Panc1 (cell line): ENCODE results near the gene GPC6. TPM values are rescaled to one million over a fixed set of nuclear protein-coding genes. Genes with fewer than 3 reads are reported as not detected.

ENCODE experiments used
- ATAC-seq: fragments of 200-7000 bp; cut with Tn5 transposase; 2 replicates; pipeline ENCODE4 v1.9.1; 2020; ENCODE audit warnings: mild to moderate bottlenecking, moderate library complexity
- BruUV-seq: library from RNA; stranded (reverse); fragments of 400-500 nt; replicated peaks from 2 replicates; lab custom pipeline; 2021; lab: Mats Ljungman, UMichigan
- CTCF ChIA-PET: fragments of 300-600 bp; sonication (Branson Sonifier 250); formaldehyde crosslinking; loops from one replicate; lab custom pipeline; 2022; ENCODE audit warnings: antibody characterized with exemption; lab: Charles Lee
- POLR2A ChIA-PET: fragments of 300-600 bp; sonication (Branson Sonifier 250); formaldehyde crosslinking; loops from one replicate; lab custom pipeline; 2022; ENCODE audit warnings: antibody characterized with exemption; lab: Charles Lee
- DNase-seq: peaks from one replicate; pipeline ENCODE4 v3.0.0-alpha.2; 2010; ENCODE audit warnings: low read depth, low spot score
- H3K27ac ChIP-seq: 2 replicates; pipeline ENCODE4 v1.5.1; 2011; ENCODE audit warnings: mild to moderate bottlenecking, low read length, inconsistent platforms
- H3K27me3 ChIP-seq: fragments of 200-500 bp; sonication (Bioruptor generic); 2 replicates; pipeline ENCODE4 v1.6.0; 2014; ENCODE audit warnings: low read length, inconsistent platforms; ENCODE audit not compliant: control insufficient read depth, insufficient read depth
- H3K36me3 ChIP-seq: fragments of 200-500 bp; sonication (Bioruptor generic); 2 replicates; pipeline ENCODE4 v1.5.1; 2014; ENCODE audit warnings: inconsistent platforms, mild to moderate bottlenecking, low read length, moderate library complexity; ENCODE audit not compliant: control insufficient read depth, insufficient read depth
- H3K4me1 ChIP-seq: 2 replicates; pipeline ENCODE4 v1.5.1; 2011; ENCODE audit warnings: inconsistent platforms, mild to moderate bottlenecking, low read length, moderate library complexity; ENCODE audit not compliant: control insufficient read depth, insufficient read depth
- H3K4me3 ChIP-seq, 2 experiments: 2 replicates each; pipeline ENCODE4 v1.5.1; 2011 to 2012; ENCODE audit warnings: low read depth in 2 of 2, low read length in 2 of 2, mild to moderate bottlenecking in 2 of 2, inconsistent platforms in 1 of 2, moderate library complexity in 1 of 2
- H3K9me3 ChIP-seq: fragments of 200-500 bp; sonication (Bioruptor generic); 2 replicates; pipeline ENCODE4 v1.5.1; 2014; ENCODE audit warnings: low read depth, mild to moderate bottlenecking, inconsistent platforms, low read length, moderate library complexity; ENCODE audit not compliant: control insufficient read depth, insufficient read depth
- POLR2AphosphoS5 ChIP-seq: IDR thresholded peaks from 2 replicates; pipeline ENCODE4 v1.6.1; 2012; ENCODE audit warnings: mild to moderate bottlenecking, low read depth, low read length, moderate library complexity
- SIN3A ChIP-seq: IDR thresholded peaks from 2 replicates; pipeline ENCODE4 v1.6.1; 2012; ENCODE audit warnings: low read depth, mild to moderate bottlenecking, low read length, moderate library complexity, borderline replicate concordance; ENCODE audit not compliant: insufficient read depth
- TCF7L2 ChIP-seq: IDR thresholded peaks from 2 replicates; pipeline ENCODE4 v1.6.1; 2011; ENCODE audit warnings: mild to moderate bottlenecking, low read depth, low read length, inconsistent platforms
- in situ Hi-C: cut with HindIII; loops from 2 replicates; pipeline ENCODE4 v1.10.0; 2016; ENCODE audit warnings: low sequenced_read_pairs, low pct_unique_long_range_greater_than_20kb
- intact Hi-C: fragments of 100-400 bp; cut with micrococcal nuclease; formaldehyde crosslinking; loops from one replicate; pipeline ENCODE4 v1.10.0; 2022; ENCODE audit not compliant: unreplicated experiment
- total RNA-seq: library from RNA; stranded (reverse); gene quantifications from one replicate; pipeline ENCODE4 v1.2.1, GENCODE V29; 2021; ENCODE audit not compliant: unreplicated experiment
- TF ChIP-seq, protein P1 (sequence below): fragments of 450-650 bp; IDR thresholded peaks from 2 replicates; pipeline ENCODE4 v1.5.1; 2017; ENCODE audit warnings: mild to moderate bottlenecking
- TF ChIP-seq, protein P2 (sequence below), 2 experiments: IDR thresholded peaks; 2 replicates each; pipeline ENCODE4 v1.6.1; 2011 to 2012; ENCODE audit warnings: low read depth in 2 of 2, control low read depth in 1 of 2, low read length in 1 of 2, mild to moderate bottlenecking in 1 of 2, moderate library complexity in 1 of 2; ENCODE audit not compliant: insufficient read depth in 1 of 2

GPC6 gene
- total RNA-seq, 1 experiment from 2014 or later, result 4.8 TPM

DNA sequence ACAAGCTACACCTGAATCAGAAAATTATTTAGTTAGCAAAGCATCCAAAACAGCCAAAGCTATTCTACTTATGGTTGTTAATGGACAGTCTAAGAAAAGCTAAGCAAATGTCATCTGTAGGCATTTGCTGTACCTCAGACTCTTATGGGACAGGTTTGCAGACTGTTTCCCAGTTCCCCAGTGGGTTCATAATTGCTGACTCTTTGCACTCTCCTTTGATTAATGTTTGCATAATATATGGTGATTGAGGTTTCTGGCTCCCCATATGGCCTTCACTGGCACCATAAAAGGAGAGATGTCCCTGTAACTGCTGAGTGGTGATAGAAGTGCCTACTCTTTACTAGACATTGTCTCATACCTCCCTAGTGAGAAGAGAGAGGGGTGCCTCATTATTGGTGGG lies 142.1 kb downstream of the GPC6 start:
- ATAC-seq (no peak), DNase-seq (no peak)
- ChIA-PET POLR2A (no interaction called here), CTCF (no interaction called here)
- Histone ChIP-seq H3K36me3 (no peaks in the 10 kb centered on the region), H3K9me3 (no peaks in the 10 kb centered on the region), H3K4me3 (no peak overlapping the region), H3K27ac (no peak overlapping the region), H3K4me1 (no peaks in the 10 kb centered on the region), H3K27me3 (no peaks in the 10 kb centered on the region)
- no TSS peak for BruUV-seq
- intact Hi-C loops (no loop called here), in situ Hi-C loops (no loop called here)
- TF ChIP-seq SIN3A (no peak), TCF7L2 (no peak), POLR2AphosphoS5 (no peak)
- TF ChIP-seq, protein P1, sequence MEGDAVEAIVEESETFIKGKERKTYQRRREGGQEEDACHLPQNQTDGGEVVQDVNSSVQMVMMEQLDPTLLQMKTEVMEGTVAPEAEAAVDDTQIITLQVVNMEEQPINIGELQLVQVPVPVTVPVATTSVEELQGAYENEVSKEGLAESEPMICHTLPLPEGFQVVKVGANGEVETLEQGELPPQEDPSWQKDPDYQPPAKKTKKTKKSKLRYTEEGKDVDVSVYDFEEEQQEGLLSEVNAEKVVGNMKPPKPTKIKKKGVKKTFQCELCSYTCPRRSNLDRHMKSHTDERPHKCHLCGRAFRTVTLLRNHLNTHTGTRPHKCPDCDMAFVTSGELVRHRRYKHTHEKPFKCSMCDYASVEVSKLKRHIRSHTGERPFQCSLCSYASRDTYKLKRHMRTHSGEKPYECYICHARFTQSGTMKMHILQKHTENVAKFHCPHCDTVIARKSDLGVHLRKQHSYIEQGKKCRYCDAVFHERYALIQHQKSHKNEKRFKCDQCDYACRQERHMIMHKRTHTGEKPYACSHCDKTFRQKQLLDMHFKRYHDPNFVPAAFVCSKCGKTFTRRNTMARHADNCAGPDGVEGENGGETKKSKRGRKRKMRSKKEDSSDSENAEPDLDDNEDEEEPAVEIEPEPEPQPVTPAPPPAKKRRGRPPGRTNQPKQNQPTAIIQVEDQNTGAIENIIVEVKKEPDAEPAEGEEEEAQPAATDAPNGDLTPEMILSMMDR, result no peak

DNA sequence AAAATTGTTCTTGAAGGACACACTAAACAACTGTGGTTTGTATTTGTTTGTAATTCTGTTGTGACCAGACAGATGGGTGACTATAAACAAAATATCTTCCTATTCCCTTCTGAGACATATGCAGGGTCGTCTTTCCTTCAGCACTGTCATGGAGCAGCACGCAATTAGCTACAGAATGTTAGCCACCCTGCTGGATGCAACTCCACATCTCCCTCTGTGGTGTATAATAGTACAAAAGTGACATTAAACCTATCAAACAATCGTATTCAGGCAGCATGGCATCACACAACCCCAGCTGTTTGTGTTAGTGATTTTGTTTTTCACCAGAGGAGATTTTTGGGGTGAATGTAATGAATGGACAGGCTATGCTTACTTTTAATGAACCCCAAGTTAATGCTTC lies 146.2 kb downstream of the GPC6 start:
- no peaks in the 10 kb centered on the region for H3K36me3 ChIP-seq
- H3K27ac ChIP-seq, result no peak overlapping the region
- H3K4me1 ChIP-seq, result no peaks in the 10 kb centered on the region
- POLR2A ChIA-PET, result no interaction called here
- no peak for ATAC-seq
- CTCF ChIA-PET, result no interaction called here
- no peak for DNase-seq
- no peaks in the 10 kb centered on the region for H3K27me3 ChIP-seq
- no peak overlapping the region for H3K4me3 ChIP-seq
- no TSS peak for BruUV-seq
- no peak for TF ChIP-seq POLR2AphosphoS5
- TF ChIP-seq, protein P2, sequence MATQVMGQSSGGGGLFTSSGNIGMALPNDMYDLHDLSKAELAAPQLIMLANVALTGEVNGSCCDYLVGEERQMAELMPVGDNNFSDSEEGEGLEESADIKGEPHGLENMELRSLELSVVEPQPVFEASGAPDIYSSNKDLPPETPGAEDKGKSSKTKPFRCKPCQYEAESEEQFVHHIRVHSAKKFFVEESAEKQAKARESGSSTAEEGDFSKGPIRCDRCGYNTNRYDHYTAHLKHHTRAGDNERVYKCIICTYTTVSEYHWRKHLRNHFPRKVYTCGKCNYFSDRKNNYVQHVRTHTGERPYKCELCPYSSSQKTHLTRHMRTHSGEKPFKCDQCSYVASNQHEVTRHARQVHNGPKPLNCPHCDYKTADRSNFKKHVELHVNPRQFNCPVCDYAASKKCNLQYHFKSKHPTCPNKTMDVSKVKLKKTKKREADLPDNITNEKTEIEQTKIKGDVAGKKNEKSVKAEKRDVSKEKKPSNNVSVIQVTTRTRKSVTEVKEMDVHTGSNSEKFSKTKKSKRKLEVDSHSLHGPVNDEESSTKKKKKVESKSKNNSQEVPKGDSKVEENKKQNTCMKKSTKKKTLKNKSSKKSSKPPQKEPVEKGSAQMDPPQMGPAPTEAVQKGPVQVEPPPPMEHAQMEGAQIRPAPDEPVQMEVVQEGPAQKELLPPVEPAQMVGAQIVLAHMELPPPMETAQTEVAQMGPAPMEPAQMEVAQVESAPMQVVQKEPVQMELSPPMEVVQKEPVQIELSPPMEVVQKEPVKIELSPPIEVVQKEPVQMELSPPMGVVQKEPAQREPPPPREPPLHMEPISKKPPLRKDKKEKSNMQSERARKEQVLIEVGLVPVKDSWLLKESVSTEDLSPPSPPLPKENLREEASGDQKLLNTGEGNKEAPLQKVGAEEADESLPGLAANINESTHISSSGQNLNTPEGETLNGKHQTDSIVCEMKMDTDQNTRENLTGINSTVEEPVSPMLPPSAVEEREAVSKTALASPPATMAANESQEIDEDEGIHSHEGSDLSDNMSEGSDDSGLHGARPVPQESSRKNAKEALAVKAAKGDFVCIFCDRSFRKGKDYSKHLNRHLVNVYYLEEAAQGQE (IDR thresholded peaks at IDR 0.05; ENCODE audit: insufficient read depth in 1 of 2, low read depth in 2 of 2, low read length in 1 of 2), result no peak
- TF ChIP-seq SIN3A, result no peak
- TF ChIP-seq, protein P1, result no peak
- TF ChIP-seq TCF7L2, result no peak
- in situ Hi-C loops, result no loop called here
- intact Hi-C loops, result no loop called here
- H3K9me3 ChIP-seq, result no peaks in the 10 kb centered on the region
